GM06990 (cell line): ENCODE data around the gene TNS1.

Experiments used
- DNase-seq: peaks from one replicate; pipeline ENCODE4 v3.0.0-alpha.2; 2011; ENCODE audit not compliant: insufficient read length; ENCODE audit errors: extremely low read depth
- H3K27me3 ChIP-seq: replicated peaks from 2 replicates; pipeline ENCODE4 v1.6.0; 2011; ENCODE audit warnings: low read length; ENCODE audit not compliant: control insufficient read depth, insufficient read depth
- H3K36me3 ChIP-seq: 2 replicates; pipeline ENCODE4 v1.5.1; 2011; ENCODE audit warnings: low read length; ENCODE audit not compliant: control insufficient read depth, insufficient read depth
- H3K4me3 ChIP-seq: replicated peaks from 2 replicates; pipeline ENCODE4 v1.5.1; 2011; ENCODE audit warnings: low read depth, mild to moderate bottlenecking, control low read depth, low read length
- CTCF ChIP-seq: IDR thresholded peaks from 2 replicates; pipeline ENCODE4 v1.5.1; 2011; ENCODE audit warnings: low read length, control low read depth, mild to moderate bottlenecking, inconsistent platforms; ENCODE audit not compliant: insufficient read depth, poor library complexity, severe bottlenecking

TNS1 gene

GRCh38 chr2:218043100-218043499 lies 40.3 kb upstream of the TNS1 start:
- Histone ChIP-seq H3K36me3 (no peaks in the 10 kb centered on the region), H3K27me3 (no peaks in the 10 kb centered on the region), H3K4me3 (no peak overlapping the region)
- DNase-seq, result no peak
- TF ChIP-seq CTCF, result no peak

GRCh38 chr2:218041302-218042168 lies 38.7 kb upstream of the TNS1 start:
- no peak for DNase-seq
- no peak for TF ChIP-seq CTCF
- Histone ChIP-seq H3K36me3 (no peaks in the 10 kb centered on the region), H3K4me3 (no peak overlapping the region), H3K27me3 (no peaks in the 10 kb centered on the region)

- Histone ChIP-seq H3K4me3 (no peak overlapping the region), H3K27me3 (no peaks in the 10 kb centered on the region), H3K36me3 (no peaks in the 10 kb centered on the region)
- no peak for DNase-seq
- no peak for TF ChIP-seq CTCF
These were observed 38.1 kb upstream of the TNS1 start for GRCh38 chr2:218040883-218041282.

- H3K36me3 ChIP-seq, result no peaks in the 10 kb centered on the region
- DNase-seq, result no peak
- TF ChIP-seq CTCF, result no peak
- H3K27me3 ChIP-seq, result no peaks in the 10 kb centered on the region
- H3K4me3 ChIP-seq, result no peak overlapping the region
These were observed 36.4 kb upstream of the TNS1 start for GRCh38 chr2:218039171-218039570.

GRCh38 chr2:218036371-218036770 lies 33.6 kb upstream of the TNS1 start:
- H3K4me3 ChIP-seq, result no peak overlapping the region
- TF ChIP-seq CTCF, result no peak
- H3K27me3 ChIP-seq, result no peaks in the 10 kb centered on the region; the same call in 1 of the 2 replicates
- no peak for DNase-seq
- no peaks in the 10 kb centered on the region for H3K36me3 ChIP-seq

- peaks cover 5% of the 10 kb centered on the region for H3K27me3 ChIP-seq
- no peak for TF ChIP-seq CTCF
These were observed 32.8 kb upstream of the TNS1 start for GRCh38 chr2:218035463-218036100.

More at GRCh38 chr2:218035463-218036100, 32.8 kb upstream of the TNS1 start:
- no peak for DNase-seq
- Histone ChIP-seq H3K36me3 (no peaks in the 10 kb centered on the region), H3K4me3 (no peak overlapping the region)
